Mononuclear cell (primary cell): ENCODE results near the gene CD33. TPM values are rescaled to one million over a fixed set of nuclear protein-coding genes. Genes with fewer than 3 reads are reported as not detected.
"Not testable (repeated sequence)": the region's sequence is repeated elsewhere in the genome, so short reads cannot be mapped to it uniquely, and the experiment has no call there.

Source experiments
- H3K27me3 ChIP-seq: 2 replicates; pipeline ENCODE4 v1.6.0; 2011; ENCODE audit warnings: low read length, control low read depth; ENCODE audit not compliant: insufficient read depth
- H3K4me1 ChIP-seq: 2 replicates; pipeline ENCODE4 v1.5.1; 2011; ENCODE audit warnings: mild to moderate bottlenecking, low read length, control low read depth; ENCODE audit not compliant: insufficient read depth
- H3K4me3 ChIP-seq: 2 replicates; pipeline ENCODE4 v1.5.1; 2011; ENCODE audit warnings: mild to moderate bottlenecking, low read length, moderate library complexity
- H3K9me3 ChIP-seq: 2 replicates; pipeline ENCODE4 v1.5.1; 2011; ENCODE audit warnings: low read depth, mild to moderate bottlenecking, control low read depth, low read length
- total RNA-seq: library from RNA; depleted of rRNA; stranded (reverse); fragments of >200 nt; gene quantifications from one replicate; pipeline ENCODE4 v1.2.3, GENCODE V29; 2012

The CD33 gene
- total RNA-seq, result 24.5 TPM

DNA sequence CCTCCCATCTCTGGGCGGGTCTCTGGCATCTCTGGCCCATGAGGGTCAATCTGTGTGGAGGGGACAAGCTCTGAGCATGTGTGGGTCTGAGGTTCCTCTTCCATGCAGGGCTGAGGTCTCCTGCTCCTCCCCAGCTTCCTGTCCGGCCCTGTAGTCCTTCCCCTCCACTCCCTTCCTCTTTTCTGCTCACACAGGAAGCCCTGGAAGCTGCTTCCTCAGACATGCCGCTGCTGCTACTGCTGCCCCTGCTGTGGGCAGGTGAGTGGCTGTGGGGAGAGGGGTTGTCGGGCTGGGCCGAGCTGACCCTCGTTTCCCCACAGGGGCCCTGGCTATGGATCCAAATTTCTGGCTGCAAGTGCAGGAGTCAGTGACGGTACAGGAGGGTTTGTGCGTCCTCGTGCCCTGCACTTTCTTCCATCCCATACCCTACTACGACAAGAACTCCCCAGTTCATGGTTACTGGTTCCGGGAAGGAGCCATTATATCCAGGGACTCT lies at the start of gene CD33:
Gene CD33 (plus strand): TSS at position 183 of the 496 bp plus-strand sequence. CDS start 39 bp downstream, at position 222.
- Histone ChIP-seq H3K4me3 (peak within 1 kb of the TSS; percentile 49), H3K4me1 (peaks cover 41% of the 10 kb centered on the region)
- H3K27me3 ChIP-seq, H3K9me3 ChIP-seq: not testable (repeated sequence)

DNA sequence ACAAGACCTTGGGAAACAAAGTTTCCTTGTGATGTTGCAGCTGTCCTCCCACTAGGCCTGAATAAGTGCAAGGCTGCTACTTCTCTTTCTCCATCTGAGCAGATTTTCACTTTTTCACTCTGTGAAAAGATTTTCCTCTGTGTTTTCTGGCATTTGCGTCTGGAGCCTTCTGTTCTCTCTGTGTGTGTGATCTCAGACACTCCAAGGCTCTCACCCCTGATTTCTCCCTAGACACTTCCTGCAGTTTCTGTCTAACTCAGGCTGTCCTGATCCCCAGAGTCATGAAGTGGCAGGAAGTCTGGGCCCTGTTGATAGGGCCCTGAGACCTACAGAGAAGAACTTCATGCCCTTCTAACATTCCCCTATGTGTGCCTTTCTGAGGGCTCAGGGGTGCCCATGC lies 45.6 kb upstream of the CD33 start:
- Histone ChIP-seq H3K27me3 (no peaks in the 10 kb centered on the region), H3K4me1 (peaks cover 22% of the 10 kb centered on the region), H3K9me3 (no peaks in the 10 kb centered on the region), H3K4me3 (no peak overlapping the region)

- no peak overlapping the region for H3K4me3 ChIP-seq
- peaks cover 31% of the 10 kb centered on the region for H3K4me1 ChIP-seq
- H3K27me3 ChIP-seq, result no peaks in the 10 kb centered on the region
- H3K9me3 ChIP-seq, result no peaks in the 10 kb centered on the region
Observed at GRCh38 chr19:51181377-51181912, 43.4 kb upstream of the CD33 start.

- Histone ChIP-seq H3K4me3 (no peak overlapping the region), H3K27me3 (no peaks in the 10 kb centered on the region), H3K9me3 (no peaks in the 10 kb centered on the region), H3K4me1 (peaks cover 31% of the 10 kb centered on the region)
Observed at GRCh38 chr19:51181913-51182419, 42.9 kb upstream of the CD33 start.

DNA sequence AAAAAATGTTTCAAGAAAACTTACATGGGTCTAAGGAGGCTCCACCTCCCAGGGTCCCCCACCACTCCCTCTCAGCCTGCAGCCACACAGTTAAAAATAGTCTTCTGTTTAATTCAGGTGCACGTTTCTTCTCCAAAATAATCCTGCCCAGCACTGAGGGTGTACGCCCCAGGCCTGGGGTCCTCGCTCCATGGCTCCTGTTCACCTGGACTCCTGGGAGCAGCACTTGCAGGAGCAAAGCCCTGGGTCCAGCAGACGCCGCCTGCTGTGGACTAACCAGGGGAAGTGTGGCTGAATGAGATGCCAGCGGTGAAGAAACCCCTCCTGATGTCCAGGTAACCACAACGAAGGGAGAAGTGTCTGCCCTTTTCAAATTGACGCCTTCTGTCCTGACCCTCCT lies 41.3 kb upstream of the CD33 start:
- peaks cover 31% of the 10 kb centered on the region for H3K4me1 ChIP-seq
- no peak overlapping the region for H3K4me3 ChIP-seq
- no peaks in the 10 kb centered on the region for H3K9me3 ChIP-seq
- no peaks in the 10 kb centered on the region for H3K27me3 ChIP-seq

DNA sequence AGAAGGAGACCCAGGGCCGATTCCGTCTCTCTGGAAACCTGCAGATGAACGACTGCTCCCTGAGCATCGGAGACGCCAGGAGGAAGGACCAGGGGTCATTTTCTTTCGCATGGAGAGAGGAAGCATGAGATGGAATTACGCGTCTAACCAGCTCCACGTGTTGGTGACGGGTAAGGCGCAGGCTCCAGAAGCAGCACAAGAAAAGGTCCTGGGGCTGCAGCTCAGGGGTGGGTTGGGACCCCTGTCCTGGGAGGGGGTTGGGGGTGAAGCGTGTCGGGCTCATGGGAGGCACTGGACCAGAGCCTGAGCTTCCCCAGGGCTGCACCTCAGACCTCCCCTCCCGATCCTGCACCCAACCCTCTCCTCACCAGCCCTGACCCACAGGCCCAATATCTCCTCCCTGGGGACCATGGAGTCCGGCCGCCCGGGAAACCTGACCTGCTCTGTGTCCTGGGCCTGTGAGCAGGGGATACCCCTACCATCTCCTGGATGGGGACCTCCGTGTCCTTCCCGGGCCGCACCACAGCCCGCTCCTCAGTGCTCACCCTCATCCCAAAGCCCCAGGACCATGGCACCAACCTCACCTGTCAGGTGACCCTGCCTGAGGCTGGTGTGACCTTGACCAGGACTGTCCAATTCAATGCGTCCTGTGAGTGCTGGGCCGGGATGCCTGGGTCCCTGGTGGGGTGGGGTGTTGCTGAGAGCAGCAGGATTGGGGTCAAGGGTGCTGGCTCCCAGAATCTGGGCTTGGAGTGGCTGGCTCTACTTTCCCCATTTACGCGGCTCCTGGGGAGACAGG lies 39.6 kb upstream of the CD33 start:
- Histone ChIP-seq H3K4me1 (peaks cover 31% of the 10 kb centered on the region), H3K9me3 (no peaks in the 10 kb centered on the region), H3K4me3 (no peak overlapping the region), H3K27me3 (no peaks in the 10 kb centered on the region)

GRCh38 chr19:51185868-51186215 lies 39.0 kb upstream of the CD33 start:
- H3K27me3 ChIP-seq, result no peaks in the 10 kb centered on the region
- H3K4me3 ChIP-seq, result no peak overlapping the region
- H3K4me1 ChIP-seq, result peaks cover 31% of the 10 kb centered on the region
- H3K9me3 ChIP-seq, result no peaks in the 10 kb centered on the region

DNA sequence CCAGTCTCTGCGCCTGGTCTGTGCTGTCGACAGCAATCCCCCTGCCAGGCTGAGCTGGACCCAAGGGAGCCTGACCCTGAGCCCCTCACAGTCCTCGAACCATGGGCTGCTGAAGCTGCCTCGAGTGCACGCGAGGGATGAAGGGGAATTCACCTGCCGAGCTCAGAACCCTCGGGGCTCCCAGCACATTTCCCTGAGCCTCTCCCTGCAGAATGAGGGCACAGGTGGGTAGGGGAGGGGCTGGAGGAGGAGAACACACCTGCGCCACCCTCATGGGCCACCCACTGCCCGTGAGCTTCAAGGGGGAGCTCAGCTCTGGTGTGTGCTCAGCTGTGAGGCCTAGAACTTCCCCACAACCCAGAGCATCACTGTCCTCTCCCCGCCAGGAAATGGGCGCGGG lies 38.6 kb upstream of the CD33 start:
- Histone ChIP-seq H3K4me1 (peaks cover 31% of the 10 kb centered on the region), H3K9me3 (no peaks in the 10 kb centered on the region), H3K27me3 (no peaks in the 10 kb centered on the region), H3K4me3 (no peak overlapping the region)

- H3K27me3 ChIP-seq, result no peaks in the 10 kb centered on the region
- H3K9me3 ChIP-seq, result no peaks in the 10 kb centered on the region
- no peak overlapping the region for H3K4me3 ChIP-seq
- H3K4me1 ChIP-seq, result peaks cover 25% of the 10 kb centered on the region
Observed at GRCh38 chr19:51187395-51188226, 37.3 kb upstream of the CD33 start.

DNA sequence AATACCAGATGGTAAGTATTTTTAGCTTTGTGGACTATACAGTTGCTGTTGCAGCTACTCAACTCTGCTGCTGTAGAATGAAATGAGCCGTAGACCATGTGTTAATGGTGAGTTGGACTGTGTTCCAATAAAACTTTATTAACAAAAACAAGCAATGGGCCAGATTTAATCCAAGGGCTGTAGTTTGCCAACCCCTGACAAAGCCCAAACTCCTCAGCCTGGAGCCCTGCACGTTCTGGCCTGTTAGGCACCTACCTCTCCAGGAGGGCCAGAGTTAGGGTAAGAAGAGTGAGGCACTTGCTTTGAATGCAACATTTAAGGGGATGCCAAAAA lies 36.7 kb upstream of the CD33 start:
- H3K4me1 ChIP-seq, result peaks cover 20% of the 10 kb centered on the region
- H3K9me3 ChIP-seq, result no peaks in the 10 kb centered on the region
- no peaks in the 10 kb centered on the region for H3K27me3 ChIP-seq
- no peak overlapping the region for H3K4me3 ChIP-seq

- Histone ChIP-seq H3K9me3 (no peaks in the 10 kb centered on the region), H3K4me3 (no peak overlapping the region), H3K27me3 (no peaks in the 10 kb centered on the region), H3K4me1 (no peaks in the 10 kb centered on the region)
Observed at GRCh38 chr19:51192689-51193088, 32.2 kb upstream of the CD33 start.

- no peaks in the 10 kb centered on the region for H3K9me3 ChIP-seq
- H3K4me1 ChIP-seq, result no peaks in the 10 kb centered on the region
- no peak overlapping the region for H3K4me3 ChIP-seq
- no peaks in the 10 kb centered on the region for H3K27me3 ChIP-seq
Observed at GRCh38 chr19:51194527-51195315, 30.2 kb upstream of the CD33 start.

DNA sequence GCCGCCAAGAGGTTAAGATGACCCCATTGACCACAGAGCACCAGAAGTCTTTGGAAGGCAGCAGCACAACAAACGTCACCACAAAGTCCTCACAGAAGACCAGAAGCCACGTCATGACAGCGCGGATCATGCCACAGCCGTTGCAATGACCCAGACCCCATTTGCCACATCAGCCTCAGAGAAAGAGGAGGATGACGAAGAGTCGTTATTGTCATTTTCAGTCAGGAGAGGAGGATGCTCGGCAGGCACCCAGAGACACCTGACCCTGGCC lies 29.6 kb upstream of the CD33 start:
- no peaks in the 10 kb centered on the region for H3K27me3 ChIP-seq
- no peaks in the 10 kb centered on the region for H3K4me1 ChIP-seq
- no peak overlapping the region for H3K4me3 ChIP-seq
- no peaks in the 10 kb centered on the region for H3K9me3 ChIP-seq

DNA sequence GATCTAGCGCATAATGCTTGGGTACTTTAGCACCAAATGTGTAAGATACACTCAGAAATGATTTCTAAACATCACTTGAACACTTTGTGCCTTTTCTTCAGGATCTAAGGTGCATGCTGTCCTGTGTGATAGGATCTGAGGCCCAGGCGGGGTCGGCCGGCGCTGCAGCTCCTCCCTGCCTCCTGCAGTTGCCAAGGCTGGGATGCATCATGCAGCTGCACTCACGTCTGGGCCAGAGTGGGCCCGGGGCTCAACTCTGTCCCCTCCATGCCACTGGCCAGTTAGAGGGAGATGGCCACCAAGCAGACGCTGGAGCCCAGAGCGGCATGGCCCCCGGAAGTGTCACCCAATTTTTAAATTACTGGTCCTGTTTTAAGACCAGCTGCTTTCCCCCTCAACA lies 29.3 kb upstream of the CD33 start:
- Histone ChIP-seq H3K9me3 (no peaks in the 10 kb centered on the region), H3K4me1 (no peaks in the 10 kb centered on the region), H3K27me3 (no peaks in the 10 kb centered on the region), H3K4me3 (no peak overlapping the region)

DNA sequence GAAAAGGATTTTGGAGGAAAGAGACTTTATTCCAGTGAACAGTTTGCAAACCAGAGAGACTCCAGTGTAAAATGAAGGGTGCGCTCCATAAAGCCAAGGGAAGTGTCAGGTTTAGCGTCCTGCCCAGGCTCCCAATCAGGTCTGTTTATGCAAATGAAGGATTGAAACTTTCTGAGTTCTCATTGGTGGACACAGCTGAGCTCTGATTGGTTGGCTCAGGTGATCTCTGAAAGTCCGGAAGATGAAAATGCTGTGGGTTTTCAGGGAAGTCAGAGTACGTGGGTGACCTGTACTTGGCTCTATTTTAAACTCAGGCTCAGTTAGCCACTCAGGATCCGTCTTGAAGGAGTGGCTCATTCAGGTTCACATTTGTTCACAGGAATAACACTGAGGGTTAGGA lies 28.7 kb upstream of the CD33 start:
- no peak overlapping the region for H3K4me3 ChIP-seq
- no peaks in the 10 kb centered on the region for H3K27me3 ChIP-seq
- H3K9me3 ChIP-seq, result no peaks in the 10 kb centered on the region
- H3K4me1 ChIP-seq, result no peaks in the 10 kb centered on the region
